Tibial nerve (tissue), 4 donors: Measurements from ENCODE around the gene ZSCAN16.
A peak's percentile ranks its signal among the peaks of the same experiment; 100 is the strongest.

Source experiments
- CTCF ChIP-seq, 5 experiments: fragments of 200-600 bp in 3 of 5; fragments of 450-650 bp in 2 of 5; sonication (generic) in 3 of 5; IDR thresholded peaks; one replicate each; pipeline ENCODE4 v1.5.1; 2016 to 2019; ENCODE audit warnings: antibody characterized with exemption in 5 of 5, mild to moderate bottlenecking in 3 of 5, moderate library complexity in 2 of 5
- EP300 ChIP-seq, 2 donors: sonication (generic); formaldehyde crosslinking; IDR thresholded peaks; one replicate each; pipeline ENCODE4 v1.6.1; 2017; ENCODE audit warnings: antibody characterized with exemption in 2 of 2, mild to moderate bottlenecking in 1 of 2
- POLR2A ChIP-seq, 2 donors: fragments of 450-650 bp; IDR thresholded peaks; one replicate each; pipeline ENCODE4 v1.6.1; 2017; ENCODE audit warnings: antibody characterized with exemption in 2 of 2, mild to moderate bottlenecking in 2 of 2, moderate library complexity in 2 of 2

GRCh38 chr6:28134716-28135115 is 10.3 kb downstream of the ZSCAN16 start:
- no peak for TF ChIP-seq POLR2A (IDR thresholded peaks at IDR 0.05)
- no peak for TF ChIP-seq CTCF (IDR thresholded peaks at IDR 0.05)
- peak in 1 of 2 donors; percentile 27 for TF ChIP-seq EP300 (IDR thresholded peaks at IDR 0.05)
